ENCODE measurements around the gene GNRH2. TPM values are rescaled to one million over a fixed set of nuclear protein-coding genes. Genes with fewer than 3 reads are reported as not detected.
"Not testable (repeated sequence)": the region's sequence is repeated elsewhere in the genome, so short reads cannot be mapped to it uniquely, and the experiment has no call there.

The GNRH2 gene
- total RNA-seq, 4 donors from 2014 or later, result not detected

GRCh38 chr20:3072530-3073250 is 29.3 kb downstream of the GNRH2 start:
- TF ChIP-seq POLR2A (IDR thresholded peaks at IDR 0.05) (no peak), CTCF (IDR thresholded peaks at IDR 0.05) (no peak)
- no peak for DNase-seq (ENCODE audit: low spot score in 2 of 2)
- peak overlapping the region; percentile 49 for H3K4me3 ChIP-seq (ENCODE audit: low read depth, poor library complexity, severe bottlenecking)
- intact Hi-C loops (cut with DNase I; ENCODE audit: low total_unique reads), result no loop called here
- 72 to 73% methylated on average over 22 of the region's 22 CpGs for WGBS, 2 donors

- DNase-seq (ENCODE audit: low spot score in 2 of 2); intact Hi-C loops (cut with DNase I; ENCODE audit: low total_unique reads); H3K4me3 ChIP-seq (ENCODE audit: low read depth, poor library complexity, severe bottlenecking): not testable (repeated sequence)
- WGBS, 2 donors, result 90 to 91% methylated on average over 8 of the region's 8 CpGs
These were observed 29.8 kb downstream of the GNRH2 start for GRCh38 chr20:3073251-3073643.

- H3K4me3 ChIP-seq (ENCODE audit: low read depth, poor library complexity, severe bottlenecking), result no peak overlapping the region
- DNase-seq (ENCODE audit: low spot score in 2 of 2), result no peak
- no peak for TF ChIP-seq POLR2A (IDR thresholded peaks at IDR 0.05)
- no peak for TF ChIP-seq CTCF (IDR thresholded peaks at IDR 0.05)
- WGBS, 2 donors, result 58 to 70% methylated on average over 6 of the region's 6 CpGs
- intact Hi-C loops (cut with DNase I; ENCODE audit: low total_unique reads), result no loop called here
These were observed 31.4 kb downstream of the GNRH2 start for GRCh38 chr20:3074812-3075211.

- H3K4me3 ChIP-seq (ENCODE audit: low read depth, poor library complexity, severe bottlenecking); DNase-seq (ENCODE audit: low spot score in 2 of 2); intact Hi-C loops (cut with DNase I; ENCODE audit: low total_unique reads): not testable (repeated sequence)
- WGBS, 2 donors, result 80 to 84% methylated on average over 6 of the region's 6 CpGs
These were observed 31.9 kb downstream of the GNRH2 start for GRCh38 chr20:3075315-3075714.

- intact Hi-C loops (cut with DNase I; ENCODE audit: low total_unique reads), result no loop called here
- no peak for DNase-seq (ENCODE audit: low spot score in 2 of 2)
- no peak overlapping the region for H3K4me3 ChIP-seq (ENCODE audit: low read depth, poor library complexity, severe bottlenecking)
- 78 to 91% methylated on average over 4 of the region's 4 CpGs for WGBS, 2 donors
- no peak for TF ChIP-seq CTCF (IDR thresholded peaks at IDR 0.05)
- TF ChIP-seq POLR2A (IDR thresholded peaks at IDR 0.05), result no peak
These were observed 34.3 kb downstream of the GNRH2 start for GRCh38 chr20:3077618-3078134.

- H3K4me3 ChIP-seq (ENCODE audit: low read depth, poor library complexity, severe bottlenecking), result no peak overlapping the region
- 42 to 45% methylated on average over 6 of the region's 6 CpGs for WGBS, 2 donors
- DNase-seq (ENCODE audit: low spot score in 2 of 2), result no peak
- TF ChIP-seq CTCF (IDR thresholded peaks at IDR 0.05) (no peak), POLR2A (IDR thresholded peaks at IDR 0.05) (no peak)
- intact Hi-C loops (cut with DNase I; ENCODE audit: low total_unique reads), result no loop called here
These were observed 37.5 kb downstream of the GNRH2 start for GRCh38 chr20:3080939-3081388.

- WGBS, 2 donors, result 82 to 90% methylated on average over 11 of the region's 11 CpGs
- intact Hi-C loops (cut with DNase I; ENCODE audit: low total_unique reads), result no loop called here
- no peak overlapping the region for H3K4me3 ChIP-seq (ENCODE audit: low read depth, poor library complexity, severe bottlenecking)
- TF ChIP-seq POLR2A (IDR thresholded peaks at IDR 0.05) (no peak), CTCF (IDR thresholded peaks at IDR 0.05) (no peak)
- DNase-seq (ENCODE audit: low spot score in 2 of 2), result no peak
These were observed 38.2 kb downstream of the GNRH2 start for GRCh38 chr20:3081641-3082040.

Data from lower leg skin (tissue), 4 donors.